ENCODE results near the gene MYL11.
A peak's percentile ranks its signal among the peaks of the same experiment; 100 is the strongest.

The MYL11 gene

GRCh38 chr16:30356401-30357084 is 18.1 kb upstream of the MYL11 start:
- H3K4me2 ChIP-seq (ENCODE audit: low read depth, low read length) = peak overlapping the region; percentile 97; the same call in 1 of the 2 replicates
- no peak overlapping the region; the same call in 1 of the 2 replicates for H3K9ac ChIP-seq (ENCODE audit: low read length)
- peaks cover 16% of the 10 kb centered on the region for H3K4me1 ChIP-seq (ENCODE audit: low read length)
- H3K27me3 ChIP-seq (replicated peaks; ENCODE audit: insufficient read depth, low read length) = no peaks in the 10 kb centered on the region
- H4K20me1 ChIP-seq (ENCODE audit: insufficient read depth, low read length) = no peaks in the 10 kb centered on the region
- H3K27ac ChIP-seq (ENCODE audit: low read length) = peak overlapping the region; percentile 64; the same call in 1 of the 2 replicates
- H3K9me2 ChIP-seq (replicated peaks; ENCODE audit: insufficient read depth, low read length) = no peaks in the 10 kb centered on the region
- H3K36me3 ChIP-seq (replicated peaks; ENCODE audit: insufficient read depth, low read length) = peaks cover 2% of the 10 kb centered on the region; the same call in 1 of the 2 replicates
- peaks cover 9% of the 10 kb centered on the region for H3F3A ChIP-seq (ENCODE audit: insufficient read depth, low read length)
- no peak overlapping the region for H3K4me3 ChIP-seq (ENCODE audit: low read length)
- TF ChIP-seq EZH2phosphoT487 (IDR thresholded peaks at IDR 0.05; ENCODE audit: low read length) = no peak
- TF ChIP-seq, protein P1, sequence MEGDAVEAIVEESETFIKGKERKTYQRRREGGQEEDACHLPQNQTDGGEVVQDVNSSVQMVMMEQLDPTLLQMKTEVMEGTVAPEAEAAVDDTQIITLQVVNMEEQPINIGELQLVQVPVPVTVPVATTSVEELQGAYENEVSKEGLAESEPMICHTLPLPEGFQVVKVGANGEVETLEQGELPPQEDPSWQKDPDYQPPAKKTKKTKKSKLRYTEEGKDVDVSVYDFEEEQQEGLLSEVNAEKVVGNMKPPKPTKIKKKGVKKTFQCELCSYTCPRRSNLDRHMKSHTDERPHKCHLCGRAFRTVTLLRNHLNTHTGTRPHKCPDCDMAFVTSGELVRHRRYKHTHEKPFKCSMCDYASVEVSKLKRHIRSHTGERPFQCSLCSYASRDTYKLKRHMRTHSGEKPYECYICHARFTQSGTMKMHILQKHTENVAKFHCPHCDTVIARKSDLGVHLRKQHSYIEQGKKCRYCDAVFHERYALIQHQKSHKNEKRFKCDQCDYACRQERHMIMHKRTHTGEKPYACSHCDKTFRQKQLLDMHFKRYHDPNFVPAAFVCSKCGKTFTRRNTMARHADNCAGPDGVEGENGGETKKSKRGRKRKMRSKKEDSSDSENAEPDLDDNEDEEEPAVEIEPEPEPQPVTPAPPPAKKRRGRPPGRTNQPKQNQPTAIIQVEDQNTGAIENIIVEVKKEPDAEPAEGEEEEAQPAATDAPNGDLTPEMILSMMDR (IDR thresholded peaks at IDR 0.05; ENCODE audit: low read length) = no peak
- no peak for DNase-seq
- peaks cover 65% of the 10 kb centered on the region for H3K79me2 ChIP-seq (ENCODE audit: low read length)
- H3K9me3 ChIP-seq (replicated peaks; ENCODE audit: insufficient read depth, low read length) = no peaks in the 10 kb centered on the region
- H2AFZ ChIP-seq (ENCODE audit: low read length) = no peak overlapping the region

GRCh38 chr16:30357085-30357714 is 17.4 kb upstream of the MYL11 start:
- peaks cover 9% of the 10 kb centered on the region for H3F3A ChIP-seq (ENCODE audit: insufficient read depth, low read length)
- no peaks in the 10 kb centered on the region for H3K9me2 ChIP-seq (replicated peaks; ENCODE audit: insufficient read depth, low read length)
- TF ChIP-seq EZH2phosphoT487 (IDR thresholded peaks at IDR 0.05; ENCODE audit: low read length) (no peak), EZH2 (optimal IDR thresholded peaks at IDR 0.05; ENCODE audit: low read depth, low read length) (no peak)
- TF ChIP-seq, protein P1 (IDR thresholded peaks at IDR 0.05; ENCODE audit: low read length) = no peak
- peaks cover 16% of the 10 kb centered on the region for H3K4me1 ChIP-seq (ENCODE audit: low read length)
- no peaks in the 10 kb centered on the region for H3K9me3 ChIP-seq (replicated peaks; ENCODE audit: insufficient read depth, low read length)
- no peak overlapping the region for H3K27ac ChIP-seq (ENCODE audit: low read length)
- no peak overlapping the region for H3K4me3 ChIP-seq (ENCODE audit: low read length)
- H2AFZ ChIP-seq (ENCODE audit: low read length) = no peak overlapping the region
- H4K20me1 ChIP-seq (ENCODE audit: insufficient read depth, low read length) = no peaks in the 10 kb centered on the region
- peaks cover 62% of the 10 kb centered on the region for H3K79me2 ChIP-seq (ENCODE audit: low read length)
- H3K4me2 ChIP-seq (ENCODE audit: low read depth, low read length) = no peak overlapping the region
- peaks cover under 1% of the 10 kb centered on the region; the same call in 1 of the 2 replicates for H3K36me3 ChIP-seq (replicated peaks; ENCODE audit: insufficient read depth, low read length)
- no peak for DNase-seq
- H3K9ac ChIP-seq (ENCODE audit: low read length) = no peak overlapping the region
- no peaks in the 10 kb centered on the region for H3K27me3 ChIP-seq (replicated peaks; ENCODE audit: insufficient read depth, low read length)

DNA sequence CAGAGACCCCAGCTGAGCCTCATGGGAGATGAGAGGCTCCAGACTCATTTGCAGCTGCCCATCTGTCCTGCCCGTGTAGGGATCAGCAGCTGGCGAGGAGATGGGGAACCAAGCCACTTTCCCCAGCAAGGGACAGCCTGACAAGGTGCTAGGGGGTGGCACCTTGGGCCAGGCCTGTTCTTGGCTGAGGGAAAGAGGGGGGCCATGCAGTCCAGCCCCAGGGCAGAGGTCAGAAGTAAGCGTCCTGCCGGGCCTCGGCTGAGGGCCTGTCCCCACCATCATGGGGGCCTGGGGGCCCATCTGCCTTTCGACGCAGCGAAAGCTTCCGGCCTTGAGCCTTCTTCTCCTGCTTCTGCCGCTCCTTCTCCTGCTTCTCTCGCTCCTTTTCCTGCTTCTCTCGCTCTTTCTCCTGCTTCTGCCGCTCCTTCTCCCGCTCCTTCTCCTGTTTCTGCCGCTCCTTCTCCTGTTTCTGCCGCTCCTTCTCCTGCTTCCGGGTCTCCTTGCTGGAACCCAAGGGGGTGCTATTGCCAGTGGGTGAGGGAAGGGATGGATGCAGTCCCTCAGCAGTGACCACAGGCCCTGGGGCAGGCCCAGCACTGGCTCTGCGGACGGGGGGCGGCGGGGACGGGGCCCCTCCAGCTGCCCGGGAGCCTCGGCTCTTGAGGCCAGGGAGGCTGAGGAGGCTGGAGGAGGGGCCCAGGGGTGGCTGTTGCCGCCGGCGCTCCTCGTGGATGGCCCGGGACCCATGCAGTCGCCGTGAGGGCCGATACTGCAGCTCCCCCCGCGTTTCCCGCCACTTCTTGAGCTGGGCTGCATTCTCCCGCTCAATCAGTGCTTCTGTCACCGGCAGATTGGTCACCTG is 16.7 kb upstream of the MYL11 start:
- no peak overlapping the region for H3K4me3 ChIP-seq (ENCODE audit: low read length)
- H3K9me3 ChIP-seq (replicated peaks; ENCODE audit: insufficient read depth, low read length) = no peaks in the 10 kb centered on the region
- H3K79me2 ChIP-seq (ENCODE audit: low read length) = peaks cover 62% of the 10 kb centered on the region
- no peak overlapping the region for H3K27ac ChIP-seq (ENCODE audit: low read length)
- TF ChIP-seq EZH2phosphoT487 (IDR thresholded peaks at IDR 0.05; ENCODE audit: low read length) (no peak), EZH2 (optimal IDR thresholded peaks at IDR 0.05; ENCODE audit: low read depth, low read length) (no peak)
- TF ChIP-seq, protein P1 (IDR thresholded peaks at IDR 0.05; ENCODE audit: low read length) = no peak
- H3K9me2 ChIP-seq (replicated peaks; ENCODE audit: insufficient read depth, low read length) = no peaks in the 10 kb centered on the region
- peaks cover 16% of the 10 kb centered on the region for H3K4me1 ChIP-seq (ENCODE audit: low read length)
- H2AFZ ChIP-seq (ENCODE audit: low read length) = no peak overlapping the region
- no peak overlapping the region for H3K9ac ChIP-seq (ENCODE audit: low read length)
- no peaks in the 10 kb centered on the region; the same call in 1 of the 2 replicates for H3K36me3 ChIP-seq (replicated peaks; ENCODE audit: insufficient read depth, low read length)
- DNase-seq = no peak
- H4K20me1 ChIP-seq (ENCODE audit: insufficient read depth, low read length) = no peaks in the 10 kb centered on the region
- no peaks in the 10 kb centered on the region for H3K27me3 ChIP-seq (replicated peaks; ENCODE audit: insufficient read depth, low read length)
- H3F3A ChIP-seq (ENCODE audit: insufficient read depth, low read length) = peaks cover 9% of the 10 kb centered on the region
- no peak overlapping the region for H3K4me2 ChIP-seq (ENCODE audit: low read depth, low read length)
